SU-DHL-6 (cell line): ENCODE measurements around the gene CAPN12.

Source experiments
- CTCF ChIP-seq: fragments of 200-600 bp; sonication (generic); IDR thresholded peaks from one replicate; pipeline ENCODE4 v1.5.1; 2017; ENCODE audit warnings: antibody characterized with exemption, mild to moderate bottlenecking, low read length, moderate library complexity; ENCODE audit not compliant: insufficient read depth, poor library complexity, severe bottlenecking
- EZH2phosphoT487 ChIP-seq: fragments of 200-600 bp; sonication (generic), shearing (Covaris generic); conservative IDR thresholded peaks from 2 replicates; pipeline ENCODE4 v1.6.1; 2018; ENCODE audit warnings: mild to moderate bottlenecking, antibody characterized with exemption, low read length, moderate library complexity, mixed read lengths

DNA sequence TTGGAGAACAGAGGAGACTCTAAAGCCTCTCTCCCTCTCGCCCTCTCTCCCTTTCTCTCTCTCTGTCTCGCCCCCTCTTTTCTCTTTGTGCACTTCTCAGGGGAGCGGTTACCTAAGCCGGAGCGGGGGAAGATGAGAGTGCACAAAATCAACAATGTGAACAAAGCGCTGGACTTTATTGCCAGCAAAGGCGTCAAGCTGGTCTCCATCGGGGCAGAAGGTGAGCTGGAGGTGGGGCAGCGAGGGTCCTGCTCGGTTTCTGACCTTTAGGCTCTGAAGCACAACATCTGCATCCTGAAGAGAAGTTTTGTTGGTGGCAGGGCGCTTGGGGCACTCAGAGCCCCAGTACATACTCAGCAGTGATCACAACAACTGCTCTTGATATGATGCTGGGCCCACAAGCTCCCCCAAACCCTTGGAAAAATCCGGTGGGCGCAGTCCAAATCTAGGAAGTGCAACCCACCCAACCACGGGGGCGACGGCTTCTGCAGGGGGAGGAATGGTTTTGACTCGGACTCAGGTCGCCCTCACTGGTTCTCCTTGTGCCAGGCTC is 43.3 kb downstream of the CAPN12 start:
- TF ChIP-seq CTCF (no peak), EZH2phosphoT487 (no peak)
